ENCODE results near the gene RDH13.
"Not testable (repeated sequence)": the region's sequence is repeated elsewhere in the genome, so short reads cannot be mapped to it uniquely, and the experiment has no call there.

Gene RDH13

DNA sequence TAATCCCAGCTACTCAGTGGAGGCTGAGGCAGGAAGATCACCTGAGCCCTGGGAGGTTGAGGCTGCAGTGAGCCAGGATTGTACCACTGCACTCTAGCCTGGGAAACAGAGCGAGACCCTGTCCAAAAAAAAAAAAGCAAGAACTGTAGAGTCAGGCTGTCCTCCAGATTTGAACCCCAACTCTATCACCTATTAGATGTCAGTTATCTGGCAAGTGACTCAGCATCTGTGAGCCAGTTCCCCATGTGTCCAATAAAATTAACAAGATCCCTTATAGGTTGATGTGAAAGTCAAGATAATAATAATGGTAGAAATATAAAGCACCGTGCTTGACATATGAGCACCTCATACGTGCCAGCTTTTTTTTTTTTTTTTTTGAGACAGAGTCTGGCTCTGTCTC, 46.9 kb downstream of the RDH13 start:
- Histone ChIP-seq H3K9me3 (replicated peaks; ENCODE audit: low read length) (peaks cover 3% of the 10 kb centered on the region), H3K9ac (ENCODE audit: low read depth, low read length) (no peak overlapping the region), H3K36me3 (ENCODE audit: insufficient read depth, low read length) (no peaks in the 10 kb centered on the region), H3K4me3 (ENCODE audit: low read length) (no peak overlapping the region), H3K27me3 (ENCODE audit: control insufficient read depth, insufficient read depth, low read length) (no peaks in the 10 kb centered on the region), H3K4me1 (ENCODE audit: control insufficient read depth, insufficient read depth, low read length) (no peaks in the 10 kb centered on the region), H3K4me2 (ENCODE audit: low read length) (no peak overlapping the region)

DNA sequence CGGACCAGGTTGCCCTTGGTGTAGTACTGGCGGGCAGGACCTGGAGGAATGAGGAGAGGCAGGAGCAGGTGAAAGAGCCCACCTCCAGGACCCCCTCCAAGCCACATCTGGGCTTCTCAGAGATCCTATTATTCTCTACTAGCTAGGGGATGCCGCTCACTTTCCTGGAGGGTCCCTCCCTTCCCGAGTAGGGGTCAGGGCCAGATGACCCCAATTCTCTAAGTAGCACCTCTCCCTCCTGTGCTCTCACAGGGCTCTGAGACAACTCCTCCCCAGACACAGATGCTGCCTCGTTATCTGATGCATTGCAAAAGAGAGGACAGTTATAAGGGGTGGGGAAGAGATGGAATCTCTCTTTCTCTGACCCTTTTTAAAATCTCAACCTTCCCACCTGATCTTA, 47.8 kb downstream of the RDH13 start:
- no peaks in the 10 kb centered on the region for H3K27me3 ChIP-seq (ENCODE audit: control insufficient read depth, insufficient read depth, low read length)
- H3K9ac ChIP-seq (ENCODE audit: low read depth, low read length): no peak overlapping the region
- H3K4me3 ChIP-seq (ENCODE audit: low read length): no peak overlapping the region
- H3K4me1 ChIP-seq (ENCODE audit: control insufficient read depth, insufficient read depth, low read length): no peaks in the 10 kb centered on the region
- peaks cover 3% of the 10 kb centered on the region for H3K9me3 ChIP-seq (replicated peaks; ENCODE audit: low read length)
- no peak overlapping the region for H3K4me2 ChIP-seq (ENCODE audit: low read length)
- no peaks in the 10 kb centered on the region for H3K36me3 ChIP-seq (ENCODE audit: insufficient read depth, low read length)

- Histone ChIP-seq H3K4me3 (ENCODE audit: low read length) (no peak overlapping the region), H3K4me1 (ENCODE audit: control insufficient read depth, insufficient read depth, low read length) (no peaks in the 10 kb centered on the region), H3K4me2 (ENCODE audit: low read length) (no peak overlapping the region), H3K9ac (ENCODE audit: low read depth, low read length) (no peak overlapping the region), H3K36me3 (ENCODE audit: insufficient read depth, low read length) (no peaks in the 10 kb centered on the region), H3K27me3 (ENCODE audit: control insufficient read depth, insufficient read depth, low read length) (no peaks in the 10 kb centered on the region), H3K9me3 (replicated peaks; ENCODE audit: low read length) (peaks cover 3% of the 10 kb centered on the region)
Measured at GRCh38 chr19:55014714-55015113, 48.2 kb downstream of the RDH13 start.

DNA sequence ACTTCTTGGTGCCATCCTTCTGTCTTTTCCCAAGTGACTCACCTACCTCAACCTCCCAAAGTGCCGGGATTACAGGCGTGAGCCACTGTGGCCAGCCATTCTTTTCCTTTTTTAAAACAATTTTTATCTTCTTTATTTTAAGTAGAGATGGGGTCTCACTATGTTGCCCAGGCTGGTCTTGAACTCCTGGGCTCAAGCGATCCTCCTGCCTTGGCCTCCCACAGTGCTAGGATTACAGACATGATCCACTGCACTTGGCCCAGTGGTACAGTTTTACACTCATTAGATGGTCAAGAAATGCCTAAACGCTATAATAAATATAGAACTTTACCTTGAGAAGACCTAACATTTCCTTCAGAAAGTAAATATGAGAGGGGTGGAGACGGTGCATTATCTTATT, 49.4 kb downstream of the RDH13 start:
- H3K36me3 ChIP-seq (ENCODE audit: insufficient read depth, low read length): no peaks in the 10 kb centered on the region
- H3K4me3 ChIP-seq (ENCODE audit: low read length): no peak overlapping the region
- H3K27me3 ChIP-seq (ENCODE audit: control insufficient read depth, insufficient read depth, low read length): no peaks in the 10 kb centered on the region
- no peaks in the 10 kb centered on the region for H3K4me1 ChIP-seq (ENCODE audit: control insufficient read depth, insufficient read depth, low read length)
- no peak overlapping the region for H3K4me2 ChIP-seq (ENCODE audit: low read length)
- H3K9me3 ChIP-seq (replicated peaks; ENCODE audit: low read length): peaks cover 3% of the 10 kb centered on the region
- H3K9ac ChIP-seq (ENCODE audit: low read depth, low read length): no peak overlapping the region

DNA sequence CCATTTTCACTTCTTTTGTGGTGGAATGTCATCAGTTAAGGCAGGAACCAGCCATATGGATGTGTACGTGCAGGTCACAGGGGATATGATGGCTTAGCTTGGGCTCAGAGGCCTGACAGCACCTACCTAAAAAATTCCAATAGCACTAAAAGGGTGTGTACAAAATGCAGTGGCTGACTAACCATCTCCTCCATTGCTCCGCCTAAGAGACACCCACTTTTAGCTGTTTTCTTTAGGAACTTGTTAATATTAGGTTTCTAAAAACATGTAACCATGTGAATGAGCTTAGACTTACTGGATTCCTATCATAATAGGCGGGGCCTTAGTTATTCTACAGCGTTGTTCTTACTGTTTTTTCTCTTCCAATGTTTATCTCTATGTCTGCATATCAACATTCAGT, 50.6 kb downstream of the RDH13 start:
- H3K36me3 ChIP-seq (ENCODE audit: insufficient read depth, low read length): no peaks in the 10 kb centered on the region
- H3K27me3 ChIP-seq (ENCODE audit: control insufficient read depth, insufficient read depth, low read length): no peaks in the 10 kb centered on the region
- H3K4me3 ChIP-seq (ENCODE audit: low read length): no peak overlapping the region
- H3K4me1 ChIP-seq (ENCODE audit: control insufficient read depth, insufficient read depth, low read length): no peaks in the 10 kb centered on the region
- H3K9ac ChIP-seq (ENCODE audit: low read depth, low read length): no peak overlapping the region
- no peaks in the 10 kb centered on the region for H3K9me3 ChIP-seq (replicated peaks; ENCODE audit: low read length)
- H3K4me2 ChIP-seq (ENCODE audit: low read length): no peak overlapping the region

GRCh38 chr19:55010561-55010960, 52.4 kb downstream of the RDH13 start:
- not testable (repeated sequence) for H3K4me2 ChIP-seq (ENCODE audit: low read length); H3K4me3 ChIP-seq (ENCODE audit: low read length); H3K27me3 ChIP-seq (ENCODE audit: control insufficient read depth, insufficient read depth, low read length)

GRCh38 chr19:55008781-55009180, 54.2 kb downstream of the RDH13 start:
- not testable (repeated sequence) for H3K27me3 ChIP-seq (ENCODE audit: control insufficient read depth, insufficient read depth, low read length); H3K4me1 ChIP-seq (ENCODE audit: control insufficient read depth, insufficient read depth, low read length); H3K4me3 ChIP-seq (ENCODE audit: low read length); H3K9ac ChIP-seq (ENCODE audit: low read depth, low read length); H3K9me3 ChIP-seq (replicated peaks; ENCODE audit: low read length); H3K36me3 ChIP-seq (ENCODE audit: insufficient read depth, low read length); H3K4me2 ChIP-seq (ENCODE audit: low read length)

More at GRCh38 chr19:55010561-55010960, 52.4 kb downstream of the RDH13 start:
- H3K36me3 ChIP-seq (ENCODE audit: insufficient read depth, low read length); H3K4me1 ChIP-seq (ENCODE audit: control insufficient read depth, insufficient read depth, low read length); H3K9me3 ChIP-seq (replicated peaks; ENCODE audit: low read length); H3K9ac ChIP-seq (ENCODE audit: low read depth, low read length): not testable (repeated sequence)

GRCh38 chr19:55008189-55008588, 54.8 kb downstream of the RDH13 start:
- H3K4me2 ChIP-seq (ENCODE audit: low read length); H3K9ac ChIP-seq (ENCODE audit: low read depth, low read length); H3K4me3 ChIP-seq (ENCODE audit: low read length); H3K9me3 ChIP-seq (replicated peaks; ENCODE audit: low read length); H3K4me1 ChIP-seq (ENCODE audit: control insufficient read depth, insufficient read depth, low read length); H3K36me3 ChIP-seq (ENCODE audit: insufficient read depth, low read length); H3K27me3 ChIP-seq (ENCODE audit: control insufficient read depth, insufficient read depth, low read length): not testable (repeated sequence)

- H3K9ac ChIP-seq (ENCODE audit: low read depth, low read length); H3K27me3 ChIP-seq (ENCODE audit: control insufficient read depth, insufficient read depth, low read length); H3K4me2 ChIP-seq (ENCODE audit: low read length); H3K36me3 ChIP-seq (ENCODE audit: insufficient read depth, low read length); H3K9me3 ChIP-seq (replicated peaks; ENCODE audit: low read length); H3K4me1 ChIP-seq (ENCODE audit: control insufficient read depth, insufficient read depth, low read length); H3K4me3 ChIP-seq (ENCODE audit: low read length): not testable (repeated sequence)
Measured at GRCh38 chr19:55007537-55007936, 55.4 kb downstream of the RDH13 start.

GRCh38 chr19:55006795-55007194, 56.2 kb downstream of the RDH13 start:
- not testable (repeated sequence) for H3K9ac ChIP-seq (ENCODE audit: low read depth, low read length); H3K4me3 ChIP-seq (ENCODE audit: low read length); H3K4me2 ChIP-seq (ENCODE audit: low read length); H3K27me3 ChIP-seq (ENCODE audit: control insufficient read depth, insufficient read depth, low read length); H3K4me1 ChIP-seq (ENCODE audit: control insufficient read depth, insufficient read depth, low read length); H3K36me3 ChIP-seq (ENCODE audit: insufficient read depth, low read length); H3K9me3 ChIP-seq (replicated peaks; ENCODE audit: low read length)

DNA sequence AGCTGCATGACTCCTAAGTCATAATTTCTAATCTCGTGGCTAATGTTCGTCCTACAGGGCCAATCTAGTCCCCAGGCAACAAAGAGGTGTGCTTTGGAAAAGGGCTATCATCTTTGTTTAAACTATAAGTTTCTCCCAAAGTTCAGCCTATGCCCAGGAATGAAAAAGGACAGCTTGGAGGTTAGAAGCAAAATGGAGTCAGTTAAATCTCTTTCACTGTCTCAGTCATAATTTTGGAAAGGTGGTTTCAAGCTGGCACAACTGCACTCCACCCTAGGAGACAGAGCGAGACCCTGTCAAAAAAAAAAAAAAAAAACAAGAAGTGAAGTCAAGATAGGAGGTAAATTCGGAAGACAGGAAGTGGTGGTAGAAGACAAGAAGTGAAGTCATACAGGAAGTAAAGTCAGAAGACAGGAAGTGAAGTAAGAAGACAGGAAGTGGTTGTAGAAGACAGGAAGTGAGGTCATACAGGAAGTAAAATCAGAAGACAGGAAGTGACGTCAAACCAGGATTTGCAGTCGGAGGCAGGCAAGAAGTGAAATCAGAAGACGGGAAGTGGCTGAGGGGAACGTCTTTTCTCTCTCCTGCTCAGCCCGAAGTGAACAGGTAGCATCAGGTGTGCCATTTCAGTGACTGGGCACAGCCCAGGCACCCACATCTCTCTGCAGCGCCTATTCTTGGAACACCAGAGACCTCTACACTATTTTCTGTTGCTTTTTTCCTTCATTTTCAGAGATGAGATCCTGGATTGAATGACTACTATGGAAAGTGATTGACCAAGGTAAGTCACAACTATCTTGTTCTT, 57.1 kb downstream of the RDH13 start:
- Histone ChIP-seq H3K9me3 (replicated peaks; ENCODE audit: low read length) (peaks cover 9% of the 10 kb centered on the region), H3K36me3 (ENCODE audit: insufficient read depth, low read length) (no peaks in the 10 kb centered on the region), H3K4me3 (ENCODE audit: low read length) (no peak overlapping the region), H3K9ac (ENCODE audit: low read depth, low read length) (no peak overlapping the region), H3K4me2 (ENCODE audit: low read length) (no peak overlapping the region), H3K4me1 (ENCODE audit: control insufficient read depth, insufficient read depth, low read length) (no peaks in the 10 kb centered on the region), H3K27me3 (ENCODE audit: control insufficient read depth, insufficient read depth, low read length) (no peaks in the 10 kb centered on the region)

GRCh38 chr19:55000761-55001160, 62.2 kb downstream of the RDH13 start:
- Histone ChIP-seq H3K4me1 (ENCODE audit: control insufficient read depth, insufficient read depth, low read length) (no peaks in the 10 kb centered on the region), H3K36me3 (ENCODE audit: insufficient read depth, low read length) (no peaks in the 10 kb centered on the region), H3K9me3 (replicated peaks; ENCODE audit: low read length) (peaks cover 4% of the 10 kb centered on the region), H3K9ac (ENCODE audit: low read depth, low read length) (no peak overlapping the region), H3K27me3 (ENCODE audit: control insufficient read depth, insufficient read depth, low read length) (no peaks in the 10 kb centered on the region), H3K4me3 (ENCODE audit: low read length) (no peak overlapping the region), H3K4me2 (ENCODE audit: low read length) (no peak overlapping the region)

Measured in skeletal muscle satellite cell (primary cell).